Fibroblast of lung (primary cell): ENCODE results near the gene TPST2. TPM values are rescaled to one million over a fixed set of nuclear protein-coding genes. Genes with fewer than 3 reads are reported as not detected.

ENCODE experiments used
- DNase-seq, 2 donors: peaks; one replicate each; pipeline versions ENCODE4 v3.0.0 to v3.0.0-alpha.2; 2010; ENCODE audit warnings: low read depth in 2 of 2
- H2AFZ ChIP-seq: 2 replicates; pipeline ENCODE4 v1.5.1; 2012; ENCODE audit warnings: low read length, control low read depth, inconsistent platforms
- H3K27ac ChIP-seq: 2 replicates; pipeline ENCODE4 v1.5.1; 2011; ENCODE audit warnings: low read length, control low read depth; ENCODE audit not compliant: insufficient read depth
- H3K27me3 ChIP-seq: 2 replicates; pipeline ENCODE4 v1.5.1; 2011; ENCODE audit warnings: mild to moderate bottlenecking, low read length; ENCODE audit not compliant: control insufficient read depth, insufficient read depth
- H3K36me3 ChIP-seq: 2 replicates; pipeline ENCODE4 v1.5.1; 2011; ENCODE audit warnings: low read length; ENCODE audit not compliant: control insufficient read depth, insufficient read depth
- H3K4me1 ChIP-seq: 2 replicates; pipeline ENCODE4 v1.5.1; 2011; ENCODE audit warnings: low read length; ENCODE audit not compliant: control insufficient read depth, insufficient read depth; ENCODE audit errors: extremely low read depth
- H3K4me2 ChIP-seq: 2 replicates; pipeline ENCODE4 v1.5.1; 2011; ENCODE audit warnings: low read length, control low read depth; ENCODE audit not compliant: insufficient read depth; ENCODE audit errors: extremely low read depth
- H3K4me3 ChIP-seq, 4 experiments: fragments of 200-600 bp in 1 of 4; sonication (generic) in 1 of 4; replicated peaks in 1 of 4; 2 replicates each; pipeline ENCODE4 v1.5.1; 2011 to 2016; ENCODE audit warnings: low read length in 4 of 4, low read depth in 3 of 4, mild to moderate bottlenecking in 3 of 4, control low read depth in 2 of 4, inconsistent platforms in 1 of 4, mixed read lengths in 1 of 4; ENCODE audit not compliant: insufficient read depth in 1 of 4; ENCODE audit errors: control extremely low read depth in 1 of 4
- H3K79me2 ChIP-seq: 2 replicates; pipeline ENCODE4 v1.5.1; 2012; ENCODE audit warnings: mild to moderate bottlenecking, low read length, inconsistent platforms; ENCODE audit not compliant: control insufficient read depth, insufficient read depth
- H3K9ac ChIP-seq: 2 replicates; pipeline ENCODE4 v1.5.1; 2011; ENCODE audit warnings: mild to moderate bottlenecking, low read length, control low read depth; ENCODE audit not compliant: insufficient read depth
- H3K9me3 ChIP-seq: 2 replicates; pipeline ENCODE4 v1.5.1; 2012; ENCODE audit warnings: low read depth, low read length; ENCODE audit not compliant: control insufficient read depth, insufficient read depth
- H4K20me1 ChIP-seq: 2 replicates; pipeline ENCODE4 v1.5.1; 2011; ENCODE audit warnings: low read length; ENCODE audit not compliant: control insufficient read depth, insufficient read depth; ENCODE audit errors: extremely low read depth
- EZH2 ChIP-seq: IDR thresholded peaks from 2 replicates; pipeline ENCODE4 v1.5.1; 2012; ENCODE audit warnings: low read length, control low read depth, mild to moderate bottlenecking; ENCODE audit errors: missing control alignments
- polyA plus RNA-seq, 2 donors: library from polyadenylated mRNA; depleted of rRNA in 1 of 2; stranded (reverse) in 1 of 2; unstranded in 1 of 2; fragments of >200 nt; gene quantifications; 2 replicates each; pipeline ENCODE4 v1.2.1, GENCODE V29; 2011 to 2012; ENCODE audit warnings: missing spikeins in 1 of 2
- total RNA-seq: library from RNA; depleted of rRNA; stranded (reverse); fragments of >200 nt; gene quantifications from 2 replicates; pipeline ENCODE4 v1.2.1, GENCODE V29; 2014
- TF ChIP-seq, protein P1 (sequence below), 2 donors: IDR thresholded peaks in 1 of 2; conservative IDR thresholded peaks in 1 of 2; 1 replicate in 1 of 2; 2 replicates in 1 of 2; pipeline ENCODE4 v1.5.1; 2011 to 2012; ENCODE audit warnings: low read length in 2 of 2, control low read depth in 1 of 2, inconsistent platforms in 1 of 2, low read depth in 1 of 2, mild to moderate bottlenecking in 1 of 2

Gene TPST2
- total and polyA plus RNA-seq, 2 donors (not counting 1 experiment from before 2014, with no cell fraction given): 32.5 to 35.0 TPM

GRCh38 chr22:26559961-26560575 lies 29.9 kb downstream of the TPST2 start:
- Histone ChIP-seq H3K9me3 (no peaks in the 10 kb centered on the region), H4K20me1 (no peaks in the 10 kb centered on the region), H2AFZ (no peak overlapping the region), H3K4me3 (no peak overlapping the region), H3K4me2 (no peak overlapping the region), H3K4me1 (peaks cover 2% of the 10 kb centered on the region), H3K79me2 (no peaks in the 10 kb centered on the region), H3K9ac (no peak overlapping the region), H3K27ac (no peak overlapping the region), H3K27me3 (no peaks in the 10 kb centered on the region), H3K36me3 (no peaks in the 10 kb centered on the region)
- no peak for DNase-seq
- no peak for TF ChIP-seq EZH2
- TF ChIP-seq, protein P1, sequence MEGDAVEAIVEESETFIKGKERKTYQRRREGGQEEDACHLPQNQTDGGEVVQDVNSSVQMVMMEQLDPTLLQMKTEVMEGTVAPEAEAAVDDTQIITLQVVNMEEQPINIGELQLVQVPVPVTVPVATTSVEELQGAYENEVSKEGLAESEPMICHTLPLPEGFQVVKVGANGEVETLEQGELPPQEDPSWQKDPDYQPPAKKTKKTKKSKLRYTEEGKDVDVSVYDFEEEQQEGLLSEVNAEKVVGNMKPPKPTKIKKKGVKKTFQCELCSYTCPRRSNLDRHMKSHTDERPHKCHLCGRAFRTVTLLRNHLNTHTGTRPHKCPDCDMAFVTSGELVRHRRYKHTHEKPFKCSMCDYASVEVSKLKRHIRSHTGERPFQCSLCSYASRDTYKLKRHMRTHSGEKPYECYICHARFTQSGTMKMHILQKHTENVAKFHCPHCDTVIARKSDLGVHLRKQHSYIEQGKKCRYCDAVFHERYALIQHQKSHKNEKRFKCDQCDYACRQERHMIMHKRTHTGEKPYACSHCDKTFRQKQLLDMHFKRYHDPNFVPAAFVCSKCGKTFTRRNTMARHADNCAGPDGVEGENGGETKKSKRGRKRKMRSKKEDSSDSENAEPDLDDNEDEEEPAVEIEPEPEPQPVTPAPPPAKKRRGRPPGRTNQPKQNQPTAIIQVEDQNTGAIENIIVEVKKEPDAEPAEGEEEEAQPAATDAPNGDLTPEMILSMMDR (conservative IDR thresholded peaks at IDR 0.05 in 1 of 2, IDR thresholded peaks at IDR 0.05 in 1 of 2; ENCODE audit: low read depth in 1 of 2, low read length in 2 of 2): no peak

- H3K79me2 ChIP-seq: peaks cover 5% of the 10 kb centered on the region
- H3K4me3 ChIP-seq: no peak overlapping the region
- no peak overlapping the region for H3K4me2 ChIP-seq
- H4K20me1 ChIP-seq: no peaks in the 10 kb centered on the region
- peaks cover 4% of the 10 kb centered on the region for H3K4me1 ChIP-seq
- no peaks in the 10 kb centered on the region for H3K27me3 ChIP-seq
- no peak overlapping the region for H2AFZ ChIP-seq
- no peak overlapping the region for H3K27ac ChIP-seq
- TF ChIP-seq, protein P1 (conservative IDR thresholded peaks at IDR 0.05 in 1 of 2, IDR thresholded peaks at IDR 0.05 in 1 of 2; ENCODE audit: low read depth in 1 of 2, low read length in 2 of 2): peak in 1 of 2 donors; percentile 4
- no peak for TF ChIP-seq EZH2
- DNase-seq: peak; percentile 46 to 53
- no peaks in the 10 kb centered on the region for H3K36me3 ChIP-seq
- no peak overlapping the region for H3K9ac ChIP-seq
- no peaks in the 10 kb centered on the region for H3K9me3 ChIP-seq
These were observed 31.6 kb downstream of the TPST2 start for GRCh38 chr22:26558248-26558895.

GRCh38 chr22:26556904-26557303 lies 33.0 kb downstream of the TPST2 start:
- H3K9me3 ChIP-seq: no peaks in the 10 kb centered on the region
- H2AFZ ChIP-seq: no peak overlapping the region
- no peak for TF ChIP-seq EZH2
- TF ChIP-seq, protein P1 (conservative IDR thresholded peaks at IDR 0.05 in 1 of 2, IDR thresholded peaks at IDR 0.05 in 1 of 2; ENCODE audit: low read depth in 1 of 2, low read length in 2 of 2): no peak
- DNase-seq: no peak
- H3K9ac ChIP-seq: no peak overlapping the region
- peaks cover 13% of the 10 kb centered on the region for H3K4me1 ChIP-seq
- H3K27ac ChIP-seq: no peak overlapping the region
- H3K27me3 ChIP-seq: no peaks in the 10 kb centered on the region
- H3K36me3 ChIP-seq: no peaks in the 10 kb centered on the region
- no peaks in the 10 kb centered on the region for H4K20me1 ChIP-seq
- H3K4me3 ChIP-seq: no peak overlapping the region
- peaks cover 12% of the 10 kb centered on the region for H3K79me2 ChIP-seq
- H3K4me2 ChIP-seq: no peak overlapping the region
